NCI-H2196 treated with DMSO at 0.1 percent for 48 hours (cell line): ENCODE results near the gene GNPDA2.

ENCODE experiments used
- DNase-seq: peaks from one replicate; lab custom pipeline; 2025; ENCODE audit not compliant: unreplicated experiment; lab: John Stamatoyannopoulos, UW

GNPDA2 gene

GRCh38 chr4:44679060-44679459 lies 47.3 kb downstream of the GNPDA2 start:
- no peak for DNase-seq

GRCh38 chr4:44678094-44679041 lies 48.0 kb downstream of the GNPDA2 start, which contains the start of gene GUF1:
Gene GUF1, plus strand, starts transcription at chr4:44678420. Its CDS starts 203 bp downstream, at chr4:44678623.
- peak; percentile 79 for DNase-seq

- no peak for DNase-seq
Observed at GRCh38 chr4:44675366-44675765, 51.0 kb downstream of the GNPDA2 start.

- DNase-seq, result no peak
Observed at GRCh38 chr4:44674471-44674870, 51.9 kb downstream of the GNPDA2 start.

- DNase-seq, result no peak
Observed at GRCh38 chr4:44671636-44672035, 54.7 kb downstream of the GNPDA2 start.

GRCh38 chr4:44670506-44671199 lies 55.7 kb downstream of the GNPDA2 start:
- no peak for DNase-seq

- no peak for DNase-seq
Observed at GRCh38 chr4:44668526-44668925, 57.8 kb downstream of the GNPDA2 start.

GRCh38 chr4:44663539-44664263 lies 62.7 kb downstream of the GNPDA2 start:
- DNase-seq, result no peak

GRCh38 chr4:44662623-44663005 lies 63.7 kb downstream of the GNPDA2 start:
- DNase-seq, result no peak

- DNase-seq, result no peak
Observed at GRCh38 chr4:44661940-44662622, 64.3 kb downstream of the GNPDA2 start.

GRCh38 chr4:44660396-44660795 lies 66.0 kb downstream of the GNPDA2 start:
- no peak for DNase-seq

- DNase-seq, result no peak
Observed at GRCh38 chr4:44652002-44652401, 74.4 kb downstream of the GNPDA2 start.
